HTR-8/SVneo (cell line): ENCODE measurements around the gene KIF4A.
"Not testable (repeated sequence)": the region's sequence is repeated elsewhere in the genome, so short reads cannot be mapped to it uniquely, and the experiment has no call there.

Source experiments
- DNase-seq: peaks from one replicate; pipeline ENCODE4 v3.0.0; 2011; ENCODE audit warnings: low spot score, mixed read lengths; ENCODE audit not compliant: insufficient read length
- FAIRE-seq: peaks from 2 replicates; lab custom pipeline; 2011; peaks lifted over from hg19 to GRCh38; lab: Jason Lieb, UNC

KIF4A gene

GRCh38 chrX:70279081-70279480 lies 10.8 kb upstream of the KIF4A start:
- FAIRE-seq: no peak

GRCh38 chrX:70280573-70280972 lies 9.3 kb upstream of the KIF4A start:
- no peak for DNase-seq
- FAIRE-seq: no peak

More at GRCh38 chrX:70279081-70279480, 10.8 kb upstream of the KIF4A start:
- DNase-seq: no peak

DNA sequence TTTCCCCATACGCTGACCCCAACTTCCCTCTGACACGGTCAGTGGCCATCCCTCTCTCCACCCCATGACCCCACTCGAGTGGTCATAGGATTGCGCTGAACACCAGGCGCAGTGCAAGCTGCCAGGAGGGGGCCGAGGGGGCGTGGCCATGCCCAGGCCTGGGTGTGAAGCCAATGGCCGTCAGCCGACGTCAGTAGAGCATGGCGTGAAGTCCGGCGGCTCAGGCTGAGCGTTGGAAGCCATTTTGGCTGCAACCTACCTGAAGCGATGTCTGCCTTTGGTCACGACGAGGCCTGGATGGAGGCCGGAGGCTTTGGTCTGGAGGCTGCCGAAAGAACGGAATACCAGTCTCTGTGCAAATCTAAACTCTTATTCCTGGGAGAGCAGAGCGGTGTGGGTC lies 8.0 kb upstream of the KIF4A start, which contains the start of gene RAB41:
Gene RAB41 (plus strand): TSS at position 222 of the 400 bp plus-strand sequence. CDS start 46 bp downstream, at position 268.
- DNase-seq: no peak
- peak; percentile 52 for FAIRE-seq

DNA sequence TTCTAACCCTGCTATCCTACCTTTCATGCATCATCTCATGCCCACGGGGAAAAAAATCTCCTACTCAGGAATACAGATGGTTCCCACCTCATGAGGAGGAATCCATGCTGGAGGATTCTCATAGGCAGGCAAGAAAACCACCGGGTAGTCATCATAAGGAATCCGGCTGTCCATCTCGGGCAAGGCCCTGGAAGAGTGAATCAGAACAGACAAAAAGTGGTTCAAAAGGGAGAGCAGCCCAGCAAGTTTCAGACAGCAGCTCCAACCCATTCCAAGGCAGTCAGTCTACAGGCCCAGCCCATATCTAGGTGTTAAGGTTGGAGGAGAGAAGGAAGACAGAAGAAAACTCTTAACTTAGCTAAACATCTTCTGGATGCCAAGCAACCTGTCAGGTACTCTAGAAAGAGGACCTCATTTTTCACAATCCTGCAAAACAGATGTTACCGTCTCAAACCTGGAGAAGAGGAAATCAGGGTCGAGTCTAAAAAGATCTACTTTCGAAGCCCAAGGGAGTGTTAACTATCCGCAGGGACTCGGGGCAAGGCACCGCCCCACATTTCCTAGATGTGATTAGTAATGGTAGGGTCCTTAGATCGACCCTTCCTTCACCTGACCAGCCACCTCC lies 624 bp upstream of the KIF4A start:
- no peak for FAIRE-seq
- DNase-seq: peak; percentile 10

GRCh38 chrX:70292788-70293187 lies 2.9 kb downstream of the KIF4A start:
- FAIRE-seq (no peak), DNase-seq (no peak)

- DNase-seq (no peak), FAIRE-seq (no peak)
Measured at GRCh38 chrX:70293621-70294020, 3.7 kb downstream of the KIF4A start.

- FAIRE-seq (no peak), DNase-seq (no peak)
Measured at GRCh38 chrX:70301716-70302115, 11.8 kb downstream of the KIF4A start.

- FAIRE-seq (no peak), DNase-seq (no peak)
Measured at GRCh38 chrX:70313503-70313902, 23.6 kb downstream of the KIF4A start.

- DNase-seq: no peak
- no peak for FAIRE-seq
Measured at GRCh38 chrX:70322784-70323183, 32.9 kb downstream of the KIF4A start.

DNA sequence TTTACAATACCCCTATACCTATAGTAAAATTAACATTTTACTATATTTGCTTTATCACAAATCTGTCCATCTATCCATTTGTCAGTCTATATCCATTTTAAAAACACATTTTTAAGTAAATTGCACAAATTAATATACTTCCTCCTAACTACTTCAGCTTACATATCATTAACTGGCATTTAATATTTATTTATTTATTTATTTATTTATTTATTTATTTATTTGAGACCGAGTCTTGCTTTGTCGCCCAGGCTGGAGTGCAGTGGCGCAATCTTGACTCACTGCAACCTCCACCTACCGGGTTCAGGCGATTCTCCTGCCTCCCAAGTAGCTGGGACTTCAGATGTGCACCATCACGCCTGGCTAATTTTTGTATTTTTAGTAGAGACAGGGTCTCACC lies 33.7 kb downstream of the KIF4A start:
- DNase-seq, FAIRE-seq: not testable (repeated sequence)

GRCh38 chrX:70324326-70324725 lies 34.4 kb downstream of the KIF4A start:
- DNase-seq (no peak), FAIRE-seq (no peak)

GRCh38 chrX:70331161-70331560 lies 41.3 kb downstream of the KIF4A start:
- DNase-seq: no peak
- no peak for FAIRE-seq

DNA sequence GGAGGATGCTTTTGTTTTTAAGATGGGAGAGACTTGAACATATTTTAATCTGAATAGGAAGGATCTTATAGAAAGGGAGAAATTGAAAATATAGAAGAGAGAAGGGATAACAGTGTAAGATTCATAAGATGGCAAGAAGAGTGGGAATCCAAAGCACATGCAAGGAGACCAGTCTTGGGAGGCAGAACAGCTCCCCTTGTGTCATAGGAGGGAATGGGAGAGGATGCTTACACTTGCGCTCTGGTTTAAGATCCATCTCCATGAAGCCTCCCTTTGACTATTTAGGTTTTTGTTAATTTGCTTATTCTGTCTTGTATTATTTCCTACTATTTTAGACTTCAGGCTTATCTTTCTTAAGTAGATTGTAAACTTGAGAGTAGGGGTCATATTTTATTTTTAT lies 42.7 kb downstream of the KIF4A start:
- FAIRE-seq: no peak

DNA sequence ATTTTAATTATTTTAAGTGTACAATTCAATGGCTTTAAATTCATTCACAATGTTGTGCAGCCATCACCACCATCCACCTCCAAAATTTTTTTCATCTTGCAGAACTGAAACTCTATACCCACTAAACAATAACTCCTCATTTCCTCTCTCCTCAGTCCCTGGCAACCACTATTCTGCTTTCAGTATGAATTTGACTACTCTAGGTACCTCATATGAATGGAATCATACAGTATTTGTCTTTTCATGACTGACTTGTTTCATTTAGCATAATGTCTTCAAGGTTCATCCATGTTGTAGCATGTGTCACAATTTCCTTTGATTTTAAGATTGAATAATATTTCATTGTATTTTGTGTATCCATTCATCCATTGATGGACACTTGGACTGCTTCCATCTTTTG lies 46.9 kb downstream of the KIF4A start:
- FAIRE-seq (peak; percentile 20), DNase-seq (no peak)

More for the DNA sequence above, 42.7 kb downstream of the KIF4A start:
- no peak for DNase-seq

GRCh38 chrX:70338290-70338689 lies 48.4 kb downstream of the KIF4A start:
- DNase-seq: no peak
- FAIRE-seq: no peak

GRCh38 chrX:70343435-70343834 lies 53.5 kb downstream of the KIF4A start:
- no peak for FAIRE-seq
- DNase-seq: no peak

- no peak for FAIRE-seq
- no peak for DNase-seq
Measured at GRCh38 chrX:70346418-70347070, 56.6 kb downstream of the KIF4A start.

- DNase-seq, FAIRE-seq: not testable (repeated sequence)
Measured at GRCh38 chrX:70348825-70349224, 58.9 kb downstream of the KIF4A start.

DNA sequence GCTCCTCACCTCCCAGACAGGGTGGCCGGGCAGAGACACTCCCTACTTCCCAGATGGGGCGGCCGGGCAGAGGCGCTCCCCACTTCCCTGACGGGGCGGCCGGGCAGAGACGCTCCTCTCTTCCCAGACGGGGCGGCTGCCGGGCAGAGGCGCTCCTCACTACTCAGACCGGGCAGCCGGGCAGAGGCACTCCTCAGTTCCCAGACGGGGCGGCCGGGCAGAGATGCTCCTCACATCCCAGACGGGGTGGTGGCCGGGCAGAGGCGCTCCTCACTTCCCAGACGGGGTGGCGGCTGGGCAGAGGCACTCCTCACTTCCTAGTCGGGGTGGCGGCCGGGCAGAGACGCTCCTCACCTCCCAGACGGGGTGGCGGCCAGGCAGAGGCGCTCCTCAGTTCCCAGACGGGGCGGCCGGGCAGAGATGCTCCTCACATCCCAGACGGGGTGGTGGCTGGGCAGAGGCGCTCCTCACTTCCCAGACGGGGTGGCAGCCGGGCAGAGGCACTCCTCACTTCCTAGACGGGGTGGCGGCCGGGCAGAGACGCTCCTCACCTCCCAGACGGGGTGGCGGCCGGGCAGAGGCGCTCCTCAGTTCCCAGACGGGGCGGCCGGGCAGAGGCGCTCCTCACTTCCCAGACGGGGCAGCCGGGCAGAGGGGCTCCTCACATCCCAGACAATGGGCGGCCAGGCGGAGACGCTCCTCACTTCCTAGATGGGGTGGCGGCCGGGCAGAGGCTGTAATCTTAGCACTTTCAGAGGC lies 59.6 kb downstream of the KIF4A start:
- not testable (repeated sequence) for DNase-seq, FAIRE-seq

- DNase-seq (no peak), FAIRE-seq (no peak)
Measured at GRCh38 chrX:70352496-70352895, 62.6 kb downstream of the KIF4A start.

DNA sequence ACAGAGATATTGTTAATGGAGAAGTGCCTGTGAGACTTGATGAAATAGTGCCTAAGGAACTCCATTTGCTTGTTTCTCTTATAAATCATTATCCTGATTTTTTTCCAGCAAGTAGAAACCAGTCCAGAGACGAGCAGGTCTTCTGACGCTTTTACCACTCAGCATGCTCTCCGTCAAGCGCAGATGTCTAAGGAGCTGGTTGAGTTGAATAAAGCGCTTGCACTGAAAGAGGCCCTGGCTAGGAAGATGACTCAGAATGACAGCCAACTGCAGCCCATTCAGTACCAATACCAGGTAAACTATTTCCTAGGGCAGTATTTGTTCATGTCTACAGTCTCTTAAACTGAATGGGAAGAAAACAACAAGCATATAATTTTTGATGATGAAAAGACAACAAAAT lies 63.6 kb downstream of the KIF4A start:
- DNase-seq: no peak
- no peak for FAIRE-seq
